Activated naive CD8-positive, alpha-beta T cell treated with anti-CD3 and anti-CD28 coated beads, Interleukin-2, amount 50 U/mL, for 24 hours (primary cell): Measurements from ENCODE around the gene TIPRL.

ENCODE experiments used
- ATAC-seq: fragments of 150-1000 bp; cut with Tn5 transposase; one replicate; pipeline ENCODE4 v1.10.0; 2021
- DNase-seq: peaks from one replicate; pipeline ENCODE4 v3.0.0; 2021
- H3K27ac Mint-ChIP-seq: one replicate; pipeline ENCODE4 v1.8.0; 2021; ENCODE audit warnings: mild to moderate bottlenecking, mixed read lengths
- H3K27me3 Mint-ChIP-seq: one replicate; pipeline ENCODE4 v1.8.0; 2021; ENCODE audit warnings: mixed read lengths
- H3K36me3 Mint-ChIP-seq: one replicate; pipeline ENCODE4 v1.8.0; 2021; ENCODE audit warnings: low read depth, mixed read lengths
- H3K4me1 Mint-ChIP-seq: one replicate; pipeline ENCODE4 v1.8.0; 2021; ENCODE audit warnings: mixed read lengths
- H3K4me3 Mint-ChIP-seq: one replicate; pipeline ENCODE4 v1.8.0; 2021; ENCODE audit warnings: mild to moderate bottlenecking, moderate library complexity, mixed read lengths
- H3K9me3 Mint-ChIP-seq: one replicate; pipeline ENCODE4 v1.8.0; 2021; ENCODE audit warnings: mixed read lengths

TIPRL gene

GRCh38 chr1:168178638-168179437 is at the start of gene TIPRL:
TIPRL (plus strand) TSS chr1:168178962; CDS start chr1:168179078, 116 bp downstream.
- Mint-ChIP-seq H3K4me1 (peaks cover 9% of the 10 kb centered on the region), H3K4me3 (no peak within 1 kb of the TSS)
- ATAC-seq: peak; percentile 89

DNA sequence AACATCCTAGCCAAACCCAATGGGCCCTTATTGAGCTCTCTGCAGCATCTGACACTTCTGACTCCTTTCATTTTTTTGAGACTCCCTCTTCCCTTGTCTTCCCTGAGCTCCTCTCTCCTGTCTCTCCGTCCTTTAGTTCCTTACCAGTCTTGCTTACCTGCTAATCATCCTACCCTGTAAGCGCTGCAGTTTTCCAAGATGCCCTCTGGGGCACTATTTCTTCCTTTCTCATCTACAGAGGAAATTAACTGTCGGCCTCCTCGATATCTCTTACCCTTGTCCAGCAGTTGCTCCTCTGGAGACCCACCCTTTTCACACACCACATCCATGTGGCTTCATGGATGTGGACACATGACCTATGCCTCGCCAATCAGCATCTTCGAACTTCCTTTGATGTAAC is 48.8 kb upstream of the TIPRL start:
- no peak overlapping the region for H3K27ac Mint-ChIP-seq
- ATAC-seq (no peak), DNase-seq (no peak)
- no peaks in the 10 kb centered on the region for H3K36me3 Mint-ChIP-seq
- peaks cover 45% of the 10 kb centered on the region for H3K27me3 Mint-ChIP-seq
- H3K4me1 Mint-ChIP-seq: no peaks in the 10 kb centered on the region
- no peaks in the 10 kb centered on the region for H3K9me3 Mint-ChIP-seq
- H3K4me3 Mint-ChIP-seq: no peak overlapping the region

More at GRCh38 chr1:168178638-168179437, at the start of gene TIPRL:
- H3K27ac Mint-ChIP-seq: no peak within 1 kb of the TSS
- H3K27me3 Mint-ChIP-seq: peaks cover 2% of the 10 kb centered on the region
- peaks cover 1% of the 10 kb centered on the region for H3K36me3 Mint-ChIP-seq
- H3K9me3 Mint-ChIP-seq: no peaks in the 10 kb centered on the region
- DNase-seq: peak; percentile 95

- Mint-ChIP-seq H3K9me3 (no peaks in the 10 kb centered on the region), H3K36me3 (no peaks in the 10 kb centered on the region), H3K27ac (no peak overlapping the region), H3K27me3 (peaks cover 57% of the 10 kb centered on the region), H3K4me3 (no peak overlapping the region), H3K4me1 (peaks cover 25% of the 10 kb centered on the region)
- no peak for DNase-seq
- ATAC-seq: no peak
Measured at GRCh38 chr1:168134132-168134531, 44.6 kb upstream of the TIPRL start.

DNA sequence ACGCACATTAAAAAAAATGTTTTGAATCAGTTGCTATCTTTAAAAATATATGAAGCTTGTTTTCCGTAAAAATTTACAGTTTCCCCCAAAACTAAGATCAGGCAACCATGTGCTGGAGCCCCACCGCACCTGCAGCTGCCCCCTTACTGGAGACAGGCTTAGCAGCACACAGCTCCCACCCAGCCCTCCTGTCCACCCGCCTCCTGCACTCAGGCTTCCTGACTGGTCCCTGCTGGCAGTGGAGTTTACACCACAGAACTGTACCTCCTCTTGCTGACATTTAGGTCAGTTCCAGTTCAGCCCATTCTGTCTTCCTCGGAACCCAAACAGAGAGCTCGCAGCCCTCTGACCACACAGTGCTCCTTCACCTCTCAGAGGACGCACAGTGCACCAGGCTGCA is 44.1 kb upstream of the TIPRL start:
- H3K9me3 Mint-ChIP-seq: no peaks in the 10 kb centered on the region
- DNase-seq: no peak
- no peak for ATAC-seq
- H3K4me3 Mint-ChIP-seq: no peak overlapping the region
- peaks cover 56% of the 10 kb centered on the region for H3K27me3 Mint-ChIP-seq
- H3K4me1 Mint-ChIP-seq: peaks cover 30% of the 10 kb centered on the region
- no peaks in the 10 kb centered on the region for H3K36me3 Mint-ChIP-seq
- no peak overlapping the region for H3K27ac Mint-ChIP-seq

GRCh38 chr1:168135116-168135920 is 43.4 kb upstream of the TIPRL start:
- H3K27ac Mint-ChIP-seq: peak overlapping the region; percentile 33

DNA sequence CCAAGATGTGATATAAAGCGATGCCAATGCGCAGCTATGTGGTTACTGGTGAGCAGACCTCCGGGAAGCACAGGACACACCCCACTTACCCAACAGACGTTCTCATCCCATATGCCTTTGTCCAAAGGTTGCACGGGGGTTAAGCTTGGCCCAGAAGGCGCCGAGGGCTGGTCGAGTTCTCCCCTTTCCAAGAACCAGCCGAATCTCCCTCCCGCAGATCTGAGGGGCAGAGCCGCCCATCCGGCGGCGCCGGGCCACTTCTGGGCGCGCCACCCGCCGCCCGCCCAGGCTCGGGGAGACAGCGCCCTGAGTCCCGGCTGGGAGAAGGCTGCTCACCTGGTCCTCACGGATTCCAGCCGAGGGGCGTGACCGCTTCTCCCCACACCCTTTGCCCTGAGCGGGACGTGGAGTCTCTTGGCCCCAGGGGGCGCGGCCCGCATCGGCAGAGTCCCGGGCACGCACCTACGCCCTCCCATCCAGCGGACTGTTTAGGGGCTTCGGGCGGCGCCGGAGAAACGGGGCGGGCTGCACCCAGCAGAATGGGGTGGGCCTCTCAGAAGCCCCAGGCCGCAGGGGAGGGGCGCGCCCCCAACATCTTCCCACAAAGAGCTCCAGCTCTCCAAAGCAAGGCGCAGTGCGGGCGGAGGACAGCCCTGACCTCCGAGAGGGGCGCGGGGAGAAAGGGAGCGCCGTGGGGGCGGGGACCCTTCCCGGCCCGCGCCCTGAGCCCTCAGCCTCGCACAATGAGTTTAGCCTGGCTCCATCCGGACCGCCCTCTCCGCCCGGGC is 42.6 kb upstream of the TIPRL start:
- DNase-seq: peak; percentile 16

More at GRCh38 chr1:168135116-168135920, 43.4 kb upstream of the TIPRL start:
- Mint-ChIP-seq H3K4me1 (peaks cover 36% of the 10 kb centered on the region), H3K9me3 (no peaks in the 10 kb centered on the region), H3K36me3 (no peaks in the 10 kb centered on the region), H3K27me3 (peaks cover 56% of the 10 kb centered on the region), H3K4me3 (peak overlapping the region; percentile 76)
- ATAC-seq: no peak
- DNase-seq: no peak

DNA sequence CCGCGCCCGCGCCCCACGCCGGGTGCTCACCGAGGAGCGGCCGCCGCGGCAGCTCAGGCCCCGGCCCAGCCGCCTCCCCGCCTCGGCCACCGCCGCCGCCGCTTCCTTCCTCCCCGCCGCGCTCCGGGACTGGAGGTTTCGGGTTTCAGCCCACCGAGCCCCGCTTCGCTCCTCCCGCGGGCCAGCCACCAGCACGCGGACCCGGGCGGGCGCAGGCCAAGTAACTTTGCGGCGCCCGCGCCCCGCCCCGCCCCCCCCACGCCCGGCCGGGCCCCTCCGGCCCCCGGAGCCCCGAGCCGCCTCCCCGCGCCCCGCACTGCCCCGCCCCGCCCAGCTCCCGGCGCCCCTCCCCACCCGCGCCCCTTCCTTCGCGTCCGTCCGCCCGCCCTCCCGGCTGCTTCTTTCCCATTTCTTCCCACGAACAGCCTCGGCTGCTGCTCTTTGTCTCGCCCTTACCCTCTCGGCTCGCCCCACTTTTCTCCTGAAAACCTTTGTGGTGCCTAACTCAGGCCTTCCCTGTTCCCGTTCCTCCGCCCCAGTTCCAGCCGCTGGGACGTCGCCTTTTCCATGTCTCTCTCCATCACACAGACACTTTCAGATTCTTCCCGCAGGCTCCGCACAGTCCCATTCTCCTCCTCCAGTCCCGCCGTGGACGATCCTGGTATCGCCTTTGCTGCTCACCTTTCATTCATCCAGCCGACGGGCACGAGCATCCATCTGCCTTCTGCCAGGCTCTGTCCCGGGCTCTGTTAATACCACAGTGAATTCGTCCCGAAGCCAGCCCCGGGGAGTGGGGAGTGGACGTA is 41.9 kb upstream of the TIPRL start, which contains the start of gene GPR161:
GPR161 (minus strand) TSS at position 222 of the 806 bp plus-strand sequence. CDS start 32,080 bp downstream, outside the sequence.
- Mint-ChIP-seq H3K27ac (peak within 1 kb of the TSS; percentile 86), H3K36me3 (no peaks in the 10 kb centered on the region), H3K27me3 (peaks cover 45% of the 10 kb centered on the region), H3K4me1 (peaks cover 36% of the 10 kb centered on the region), H3K4me3 (peak within 1 kb of the TSS; percentile 87), H3K9me3 (no peaks in the 10 kb centered on the region)
- no peak for ATAC-seq
- DNase-seq: peak; percentile 25

More for the DNA sequence above, 42.6 kb upstream of the TIPRL start:
- peak; percentile 45 for ATAC-seq
- H3K4me1 Mint-ChIP-seq: peaks cover 36% of the 10 kb centered on the region
- peaks cover 49% of the 10 kb centered on the region for H3K27me3 Mint-ChIP-seq
- no peaks in the 10 kb centered on the region for H3K36me3 Mint-ChIP-seq
- H3K9me3 Mint-ChIP-seq: no peaks in the 10 kb centered on the region
- H3K27ac Mint-ChIP-seq: peak overlapping the region; percentile 33
- peak overlapping the region; percentile 76 for H3K4me3 Mint-ChIP-seq

- ATAC-seq (no peak), DNase-seq (no peak)
- H3K4me3 Mint-ChIP-seq: peak overlapping the region; percentile 87
- H3K9me3 Mint-ChIP-seq: no peaks in the 10 kb centered on the region
- peaks cover 36% of the 10 kb centered on the region for H3K4me1 Mint-ChIP-seq
- no peaks in the 10 kb centered on the region for H3K36me3 Mint-ChIP-seq
- peak overlapping the region; percentile 86 for H3K27ac Mint-ChIP-seq
- peaks cover 44% of the 10 kb centered on the region for H3K27me3 Mint-ChIP-seq
Measured at GRCh38 chr1:168137515-168137821, 41.3 kb upstream of the TIPRL start.

- H3K4me1 Mint-ChIP-seq: peaks cover 36% of the 10 kb centered on the region
- H3K36me3 Mint-ChIP-seq: no peaks in the 10 kb centered on the region
- no peaks in the 10 kb centered on the region for H3K9me3 Mint-ChIP-seq
- DNase-seq: no peak
- peak overlapping the region; percentile 87 for H3K4me3 Mint-ChIP-seq
- peak; percentile 69 for ATAC-seq
- no peak overlapping the region for H3K27ac Mint-ChIP-seq
- H3K27me3 Mint-ChIP-seq: peaks cover 38% of the 10 kb centered on the region
Measured at GRCh38 chr1:168138134-168138533, 40.6 kb upstream of the TIPRL start.

DNA sequence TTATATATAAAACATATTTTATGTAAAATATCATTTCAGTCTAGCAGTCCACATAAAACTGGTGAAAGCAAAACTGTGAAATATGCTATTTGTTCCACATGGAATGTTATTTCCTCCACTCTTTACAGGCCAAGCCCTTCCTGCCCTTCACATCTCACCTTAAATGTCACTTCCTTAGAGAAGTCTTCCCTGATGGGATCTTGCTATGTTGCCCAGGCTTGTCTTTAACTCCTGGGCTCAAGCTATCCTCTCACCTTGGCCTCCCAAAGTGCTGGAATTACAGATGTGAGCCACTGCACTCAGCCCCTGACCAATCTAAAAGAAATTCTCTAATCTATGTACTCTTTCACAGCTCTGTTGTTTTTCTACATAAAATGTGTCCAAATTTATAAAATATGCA is 39.7 kb upstream of the TIPRL start:
- H3K4me3 Mint-ChIP-seq: no peak overlapping the region
- H3K9me3 Mint-ChIP-seq: no peaks in the 10 kb centered on the region
- ATAC-seq (no peak), DNase-seq (no peak)
- H3K27ac Mint-ChIP-seq: no peak overlapping the region
- H3K36me3 Mint-ChIP-seq: no peaks in the 10 kb centered on the region
- peaks cover 36% of the 10 kb centered on the region for H3K4me1 Mint-ChIP-seq
- H3K27me3 Mint-ChIP-seq: peaks cover 32% of the 10 kb centered on the region

GRCh38 chr1:168141871-168142385 is 36.8 kb upstream of the TIPRL start:
- Mint-ChIP-seq H3K36me3 (no peaks in the 10 kb centered on the region), H3K27ac (no peak overlapping the region)

DNA sequence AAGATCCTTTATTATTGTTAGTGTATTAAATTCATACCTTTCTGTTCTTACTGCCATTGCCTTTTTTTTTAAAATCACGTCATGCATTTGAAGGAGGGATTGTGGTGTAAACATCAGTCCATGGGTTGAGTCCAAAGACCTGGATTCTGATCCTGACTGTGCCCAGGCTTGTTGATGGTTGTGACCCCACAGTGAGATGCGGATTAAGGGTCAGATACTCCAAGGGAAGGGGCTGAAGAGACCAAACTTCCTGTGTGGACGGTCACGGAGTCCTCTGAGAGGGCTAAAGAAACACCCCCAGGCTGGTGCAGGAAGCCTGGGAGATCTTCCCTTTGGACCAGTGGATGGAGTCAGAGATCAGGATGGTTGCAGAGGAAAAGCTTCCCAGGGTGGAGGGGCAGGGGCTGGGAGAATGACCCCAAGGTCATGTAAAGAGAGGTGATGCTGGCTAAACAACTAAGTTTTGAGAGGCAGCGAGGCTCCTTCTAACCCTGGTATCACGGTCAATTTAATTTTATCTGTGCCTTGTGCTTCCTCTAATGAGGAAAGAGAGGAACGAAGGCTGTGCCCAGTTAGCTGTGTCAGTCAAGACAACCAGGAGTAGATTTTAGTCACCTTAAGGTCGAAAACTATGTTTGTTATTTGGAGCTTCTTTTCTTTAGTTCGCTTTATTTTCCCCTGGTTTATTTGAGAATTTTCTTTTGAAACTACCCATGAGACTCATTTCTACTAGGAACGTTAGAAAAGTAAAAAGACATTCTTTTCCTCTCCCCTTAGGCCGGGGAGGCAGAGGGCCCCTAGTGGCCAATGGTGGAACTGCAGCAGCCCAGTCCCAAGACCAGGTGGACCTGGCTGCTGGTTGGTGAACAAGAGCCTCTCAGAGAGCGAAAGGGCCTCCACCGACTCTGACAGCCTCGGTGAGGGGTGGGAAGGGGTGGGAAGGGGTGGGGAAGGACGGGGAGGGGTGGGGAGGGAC is 33.3 kb upstream of the TIPRL start:
- H3K36me3 Mint-ChIP-seq: no peaks in the 10 kb centered on the region
- H3K9me3 Mint-ChIP-seq: no peaks in the 10 kb centered on the region
- peaks cover 2% of the 10 kb centered on the region for H3K27me3 Mint-ChIP-seq
- H3K27ac Mint-ChIP-seq: peak overlapping the region; percentile 42
- DNase-seq: peak; percentile 93
- no peak overlapping the region for H3K4me3 Mint-ChIP-seq
- peaks cover 15% of the 10 kb centered on the region for H3K4me1 Mint-ChIP-seq
- ATAC-seq: peak; percentile 97

More at GRCh38 chr1:168141871-168142385, 36.8 kb upstream of the TIPRL start:
- Mint-ChIP-seq H3K4me3 (no peak overlapping the region), H3K9me3 (no peaks in the 10 kb centered on the region), H3K4me1 (peaks cover 36% of the 10 kb centered on the region), H3K27me3 (peaks cover 12% of the 10 kb centered on the region)
- ATAC-seq (no peak), DNase-seq (no peak)

GRCh38 chr1:168146160-168146539 is 32.6 kb upstream of the TIPRL start:
- peaks cover 15% of the 10 kb centered on the region for H3K4me1 Mint-ChIP-seq
- no peaks in the 10 kb centered on the region for H3K9me3 Mint-ChIP-seq
- no peaks in the 10 kb centered on the region for H3K36me3 Mint-ChIP-seq
- H3K27ac Mint-ChIP-seq: no peak overlapping the region
- H3K4me3 Mint-ChIP-seq: no peak overlapping the region
- ATAC-seq (no peak), DNase-seq (no peak)
- H3K27me3 Mint-ChIP-seq: peaks cover 2% of the 10 kb centered on the region
